ENCODE results near the gene PHRF1. TPM values are rescaled to one million over a fixed set of nuclear protein-coding genes. Genes with fewer than 3 reads are reported as not detected.

Gene PHRF1
- total RNA-seq, 2 experiments from 2014 or later, result 60.2 to 62.0 TPM

- Mint-ChIP-seq H3K4me1 (peaks cover 50% of the 10 kb centered on the region), H3K27me3 (peaks cover 21% of the 10 kb centered on the region), H3K36me3 (peaks cover 12% of the 10 kb centered on the region), H3K9me3 (ENCODE audit: low read depth) (no peaks in the 10 kb centered on the region), H3K4me3 (peak overlapping the region; percentile 85), H3K27ac (peak overlapping the region; percentile 85)
- ATAC-seq, result no peak
- DNase-seq, result no peak
- CTCF ChIA-PET, result interaction anchor here (0.6 to 1.6 kb wide), 5 partner anchors 11 to 171 kb away, joined by 3 to 4 read pairs (median 3); partner anchors contain the start of genes HRAS and LRRC56
These were observed 741 bp downstream of the PHRF1 start for GRCh38 chr11:576811-577610.

GRCh38 chr11:577611-577894, 1.3 kb downstream of the PHRF1 start:
- H3K4me3 Mint-ChIP-seq, result peak overlapping the region; percentile 85
- CTCF ChIA-PET, result interaction anchor here (1.0 to 1.6 kb wide), 4 partner anchors 10 to 171 kb away, joined by 3 to 4 read pairs (median 4); partner anchors contain the start of genes HRAS and LRRC56
- ATAC-seq (no peak), DNase-seq (no peak)
- H3K27ac Mint-ChIP-seq, result peak overlapping the region; percentile 85
- H3K9me3 Mint-ChIP-seq (ENCODE audit: low read depth), result no peaks in the 10 kb centered on the region
- peaks cover 50% of the 10 kb centered on the region for H3K4me1 Mint-ChIP-seq
- peaks cover 21% of the 10 kb centered on the region for H3K27me3 Mint-ChIP-seq
- peaks cover 16% of the 10 kb centered on the region for H3K36me3 Mint-ChIP-seq

GRCh38 chr11:578276-579035, 2.2 kb downstream of the PHRF1 start:
- CTCF ChIA-PET, result interaction anchor here (1.2 to 1.6 kb wide), 3 partner anchors 23 to 170 kb away, joined by 4 read pairs; partner anchors contain the start of gene HRAS
- H3K4me3 Mint-ChIP-seq, result peak overlapping the region; percentile 85
- H3K36me3 Mint-ChIP-seq, result peaks cover 19% of the 10 kb centered on the region
- H3K4me1 Mint-ChIP-seq, result peaks cover 50% of the 10 kb centered on the region
- H3K27ac Mint-ChIP-seq, result peak overlapping the region; percentile 85
- peaks cover 17% of the 10 kb centered on the region for H3K27me3 Mint-ChIP-seq
- no peak for DNase-seq
- no peak for ATAC-seq
- H3K9me3 Mint-ChIP-seq (ENCODE audit: low read depth), result no peaks in the 10 kb centered on the region

- H3K4me3 Mint-ChIP-seq, result no peak overlapping the region
- H3K27ac Mint-ChIP-seq, result no peak overlapping the region
- no peaks in the 10 kb centered on the region for H3K9me3 Mint-ChIP-seq (ENCODE audit: low read depth)
- H3K27me3 Mint-ChIP-seq, result peaks cover 3% of the 10 kb centered on the region
- no peak for DNase-seq
- CTCF ChIA-PET, result no interaction called here
- H3K36me3 Mint-ChIP-seq, result peaks cover 28% of the 10 kb centered on the region
- H3K4me1 Mint-ChIP-seq, result peaks cover 40% of the 10 kb centered on the region
- no peak for ATAC-seq
These were observed 3.7 kb downstream of the PHRF1 start for GRCh38 chr11:579830-580601.

- peaks cover 42% of the 10 kb centered on the region for H3K4me1 Mint-ChIP-seq
- H3K27ac Mint-ChIP-seq, result peak overlapping the region; percentile 21
- DNase-seq (no peak), ATAC-seq (no peak)
- H3K27me3 Mint-ChIP-seq, result no peaks in the 10 kb centered on the region
- CTCF ChIA-PET, result interaction anchor here (0.7 kb wide), 1 partner anchor 115 kb away, joined by 3 read pairs; no protein-coding TSS in a partner anchor
- H3K36me3 Mint-ChIP-seq, result peaks cover 32% of the 10 kb centered on the region
- no peak overlapping the region for H3K4me3 Mint-ChIP-seq
- no peaks in the 10 kb centered on the region for H3K9me3 Mint-ChIP-seq (ENCODE audit: low read depth)
These were observed 5.1 kb downstream of the PHRF1 start for GRCh38 chr11:581342-581741.

GRCh38 chr11:581752-582151, 5.5 kb downstream of the PHRF1 start:
- no peak overlapping the region for H3K27ac Mint-ChIP-seq
- peaks cover 34% of the 10 kb centered on the region for H3K36me3 Mint-ChIP-seq
- no peaks in the 10 kb centered on the region for H3K27me3 Mint-ChIP-seq
- H3K4me1 Mint-ChIP-seq, result peaks cover 47% of the 10 kb centered on the region
- DNase-seq, result no peak
- no peak overlapping the region for H3K4me3 Mint-ChIP-seq
- H3K9me3 Mint-ChIP-seq (ENCODE audit: low read depth), result no peaks in the 10 kb centered on the region
- CTCF ChIA-PET, result no interaction called here
- ATAC-seq, result no peak

- CTCF ChIA-PET, result interaction anchor here (0.7 kb wide), 2 partner anchors 65 to 81 kb away, joined by 4 to 5 read pairs; no protein-coding TSS in a partner anchor
- DNase-seq (no peak), ATAC-seq (no peak)
- no peak overlapping the region for H3K27ac Mint-ChIP-seq
- H3K4me1 Mint-ChIP-seq, result peaks cover 49% of the 10 kb centered on the region
- no peaks in the 10 kb centered on the region for H3K9me3 Mint-ChIP-seq (ENCODE audit: low read depth)
- H3K36me3 Mint-ChIP-seq, result peaks cover 44% of the 10 kb centered on the region
- no peaks in the 10 kb centered on the region for H3K27me3 Mint-ChIP-seq
- H3K4me3 Mint-ChIP-seq, result no peak overlapping the region
These were observed 8.0 kb downstream of the PHRF1 start for GRCh38 chr11:584287-584686.

GRCh38 chr11:586376-587316, 10.4 kb downstream of the PHRF1 start:
- ATAC-seq (no peak), DNase-seq (no peak)
- Mint-ChIP-seq H3K36me3 (peaks cover 54% of the 10 kb centered on the region), H3K27ac (peak overlapping the region; percentile 100), H3K27me3 (no peaks in the 10 kb centered on the region), H3K4me1 (peaks cover 42% of the 10 kb centered on the region), H3K9me3 (ENCODE audit: low read depth) (no peaks in the 10 kb centered on the region), H3K4me3 (no peak overlapping the region)
- CTCF ChIA-PET, result interaction anchor here (1.0 to 1.9 kb wide), 5 partner anchors 9 to 178 kb away, joined by 3 to 6 read pairs (median 3); no protein-coding TSS in a partner anchor

- ATAC-seq, result peak; percentile 28
- H3K4me3 Mint-ChIP-seq, result peak overlapping the region; percentile 72
- H3K9me3 Mint-ChIP-seq (ENCODE audit: low read depth), result no peaks in the 10 kb centered on the region
- CTCF ChIA-PET, result interaction anchor here (1.0 to 2.0 kb wide), 9 partner anchors 8 to 177 kb away, joined by 3 to 12 read pairs (median 5); partner anchors contain the start of gene PHRF1
- no peak for DNase-seq
- peak overlapping the region; percentile 100 for H3K27ac Mint-ChIP-seq
- peaks cover 53% of the 10 kb centered on the region for H3K36me3 Mint-ChIP-seq
- H3K27me3 Mint-ChIP-seq, result no peaks in the 10 kb centered on the region
- H3K4me1 Mint-ChIP-seq, result peaks cover 40% of the 10 kb centered on the region
These were observed 11.3 kb downstream of the PHRF1 start for GRCh38 chr11:587546-587945.

GRCh38 chr11:587978-588380, 11.7 kb downstream of the PHRF1 start:
- peak overlapping the region; percentile 72 for H3K4me3 Mint-ChIP-seq
- H3K9me3 Mint-ChIP-seq (ENCODE audit: low read depth), result no peaks in the 10 kb centered on the region
- no peaks in the 10 kb centered on the region for H3K27me3 Mint-ChIP-seq
- peak overlapping the region; percentile 100 for H3K27ac Mint-ChIP-seq
- ATAC-seq (peak; percentile 97), DNase-seq (peak; percentile 88)
- H3K4me1 Mint-ChIP-seq, result peaks cover 40% of the 10 kb centered on the region
- CTCF ChIA-PET, result interaction anchor here (1.0 to 2.0 kb wide), 9 partner anchors 8 to 177 kb away, joined by 3 to 12 read pairs (median 5); partner anchors contain the start of gene PHRF1
- H3K36me3 Mint-ChIP-seq, result peaks cover 54% of the 10 kb centered on the region

GRCh38 chr11:589798-590197, 13.5 kb downstream of the PHRF1 start:
- no peaks in the 10 kb centered on the region for H3K27me3 Mint-ChIP-seq
- no peaks in the 10 kb centered on the region for H3K9me3 Mint-ChIP-seq (ENCODE audit: low read depth)
- CTCF ChIA-PET, result interaction anchor here (1.3 kb wide), 1 partner anchor 35 kb away, joined by 3 read pairs; no protein-coding TSS in a partner anchor
- peaks cover 44% of the 10 kb centered on the region for H3K4me1 Mint-ChIP-seq
- DNase-seq (no peak), ATAC-seq (no peak)
- peak overlapping the region; percentile 100 for H3K27ac Mint-ChIP-seq
- peaks cover 54% of the 10 kb centered on the region for H3K36me3 Mint-ChIP-seq
- no peak overlapping the region for H3K4me3 Mint-ChIP-seq

- Mint-ChIP-seq H3K4me3 (no peak overlapping the region), H3K36me3 (peaks cover 57% of the 10 kb centered on the region), H3K9me3 (ENCODE audit: low read depth) (no peaks in the 10 kb centered on the region), H3K27ac (no peak overlapping the region), H3K4me1 (peaks cover 54% of the 10 kb centered on the region), H3K27me3 (no peaks in the 10 kb centered on the region)
- ATAC-seq (no peak), DNase-seq (no peak)
- CTCF ChIA-PET, result interaction anchor here (0.7 to 1.2 kb wide), 3 partner anchors 21 to 91 kb away, joined by 3 read pairs; no protein-coding TSS in a partner anchor
These were observed 14.7 kb downstream of the PHRF1 start for GRCh38 chr11:590997-591396.

Data from activated CD8-positive, alpha-beta memory T cell treated with anti-CD3 and anti-CD28 coated beads, Interleukin-2, amount 10 ng/mL, durations not matched to agents 7 days and 5 days (primary cell).